ENCODE data around the gene TEX29.

The TEX29 gene

GRCh38 chr13:111319998-111320911 is at the start of gene TEX29:
TEX29 (plus strand) TSS chr13:111320642; CDS start chr13:111320891, 249 bp downstream.
- no peak for DNase-seq

GRCh38 chr13:111270765-111271698 is 49.4 kb upstream of the TEX29 start:
- no peak for DNase-seq

GRCh38 chr13:111272117-111272516 is 48.3 kb upstream of the TEX29 start:
- DNase-seq: no peak

- no peak for DNase-seq
These were observed 45.1 kb upstream of the TEX29 start for GRCh38 chr13:111275382-111275781.

- DNase-seq: no peak
These were observed 44.3 kb upstream of the TEX29 start for GRCh38 chr13:111275995-111276618.

- no peak for DNase-seq
These were observed 42.2 kb upstream of the TEX29 start for GRCh38 chr13:111278258-111278657.

- no peak for DNase-seq
These were observed 41.4 kb upstream of the TEX29 start for GRCh38 chr13:111278743-111279652.

GRCh38 chr13:111280226-111280625 is 40.2 kb upstream of the TEX29 start:
- no peak for DNase-seq

- DNase-seq: no peak
These were observed 39.5 kb upstream of the TEX29 start for GRCh38 chr13:111280681-111281585.

GRCh38 chr13:111281751-111282311 is 38.6 kb upstream of the TEX29 start:
- no peak for DNase-seq

GRCh38 chr13:111282425-111282824 is 38.0 kb upstream of the TEX29 start:
- DNase-seq: no peak

- DNase-seq: no peak
These were observed 37.4 kb upstream of the TEX29 start for GRCh38 chr13:111282997-111283396.

GRCh38 chr13:111283457-111283856 is 37.0 kb upstream of the TEX29 start:
- no peak for DNase-seq

- DNase-seq: no peak
These were observed 36.5 kb upstream of the TEX29 start for GRCh38 chr13:111283991-111284390.

GRCh38 chr13:111284565-111284964 is 35.9 kb upstream of the TEX29 start:
- DNase-seq: no peak

GRCh38 chr13:111286162-111286561 is 34.3 kb upstream of the TEX29 start:
- DNase-seq: no peak

- DNase-seq: no peak
These were observed 33.7 kb upstream of the TEX29 start for GRCh38 chr13:111286749-111287148.

GRCh38 chr13:111287201-111287600 is 33.2 kb upstream of the TEX29 start:
- DNase-seq: no peak

- no peak for DNase-seq
These were observed 32.2 kb upstream of the TEX29 start for GRCh38 chr13:111288276-111288675.

GRCh38 chr13:111289251-111289650 is 31.2 kb upstream of the TEX29 start:
- peak; percentile 13 for DNase-seq

GRCh38 chr13:111291908-111292307 is 28.5 kb upstream of the TEX29 start:
- no peak for DNase-seq

All from retina (tissue), 1 donor.